HCT116 (cell line): Measurements from ENCODE around the gene POU3F4. TPM values are rescaled to one million over a fixed set of nuclear protein-coding genes. Genes with fewer than 3 reads are reported as not detected.

Source experiments
- ATAC-seq: fragments of 200-7000 bp; cut with Tn5 transposase; 2 replicates; pipeline ENCODE4 v1.9.1; 2020; ENCODE audit warnings: mild to moderate bottlenecking, moderate library complexity
- BruUV-seq: library from RNA; stranded (reverse); fragments of 400-500 nt; replicated peaks from 2 replicates; lab custom pipeline; 2021; lab: Mats Ljungman, UMichigan
- CTCF ChIA-PET: fragments of 300-600 bp; sonication (Branson Sonifier 250); formaldehyde crosslinking; loops from one replicate; lab custom pipeline; 2021; ENCODE audit warnings: antibody characterized with exemption; lab: Charles Lee
- POLR2A ChIA-PET: fragments of 300-600, 350-600 bp; sonication (Branson Sonifier 250); formaldehyde crosslinking; loops from one replicate; lab custom pipeline; 2021; ENCODE audit warnings: antibody characterized with exemption; lab: Charles Lee
- RAD21 ChIA-PET, 2 experiments: fragments of 300-600 bp; sonication (Branson Sonifier 250); formaldehyde crosslinking; loops; one replicate each; lab custom pipeline; 2023; ENCODE audit warnings: low total read pairs in 2 of 2; ENCODE audit not compliant: uncharacterized antibody in 2 of 2, unreplicated experiment in 2 of 2, low non-redundant PET in 1 of 2; lab: Charles Lee
- DNase-seq: peaks from one replicate; pipeline ENCODE4 v3.0.0-alpha.2; 2010; ENCODE audit warnings: low read depth, low spot score
- H2AFZ ChIP-seq: fragments of 200-600 bp; shearing (Covaris generic), sonication (generic); 2 replicates; pipeline ENCODE4 v1.6.1; 2017; ENCODE audit warnings: low read depth, mixed run types, mixed read lengths, antibody characterized with exemption, low read length; ENCODE audit not compliant: poor library complexity, severe bottlenecking
- H3K27ac ChIP-seq: 2 replicates; pipeline ENCODE4 v1.5.1; 2012; ENCODE audit warnings: low read depth, low read length
- H3K27me3 ChIP-seq: fragments of 200-600 bp; sonication (generic); 2 replicates; pipeline ENCODE4 v1.6.1; 2016; ENCODE audit warnings: mixed run types, low read length, mixed read lengths; ENCODE audit not compliant: insufficient read depth
- H3K36me3 ChIP-seq, 2 experiments: fragments of 200-500 bp in 1 of 2; fragments of 200-600 bp in 1 of 2; sonication (Bioruptor generic) in 1 of 2; sonication (generic) in 1 of 2; 2 replicates each; pipeline versions ENCODE4 v1.5.1 to v1.6.1; 2014 to 2016; ENCODE audit warnings: low read length in 2 of 2, inconsistent platforms in 1 of 2, mixed read lengths in 1 of 2, mixed run types in 1 of 2; ENCODE audit not compliant: insufficient read depth in 2 of 2, control insufficient read depth in 1 of 2
- H3K4me1 ChIP-seq, 2 experiments: fragments of 200-600 bp in 1 of 2; sonication (generic) in 1 of 2; 2 replicates each; pipeline versions ENCODE4 v1.5.1 to v1.6.1; 2012 to 2017; ENCODE audit warnings: low read length in 2 of 2, inconsistent platforms in 1 of 2, mild to moderate bottlenecking in 1 of 2, mixed read lengths in 1 of 2, mixed run types in 1 of 2, moderate library complexity in 1 of 2; ENCODE audit not compliant: insufficient read depth in 2 of 2, control insufficient read depth in 1 of 2
- H3K4me2 ChIP-seq: fragments of 200-600 bp; sonication (generic); 2 replicates; pipeline ENCODE4 v1.6.1; 2017; ENCODE audit warnings: mixed run types, low read length, mixed read lengths
- H3K4me3 ChIP-seq, 2 experiments: fragments of 200-600 bp in 1 of 2; sonication (generic) in 1 of 2; replicated peaks in 1 of 2; 2 replicates each; pipeline ENCODE4 v1.5.1; 2011 to 2016; ENCODE audit warnings: low read length in 2 of 2, control low read depth in 1 of 2, low read depth in 1 of 2, mild to moderate bottlenecking in 1 of 2, mixed read lengths in 1 of 2, mixed run types in 1 of 2
- H3K79me2 ChIP-seq: fragments of 200-600 bp; sonication (generic); 2 replicates; pipeline ENCODE4 v1.6.1; 2017; ENCODE audit warnings: mild to moderate bottlenecking, mixed run types, low read length, moderate library complexity, mixed read lengths; ENCODE audit not compliant: insufficient read depth
- H3K9ac ChIP-seq: fragments of 200-600 bp; sonication (generic); 2 replicates; pipeline ENCODE4 v1.6.1; 2016; ENCODE audit warnings: low read length, mixed read lengths
- H3K9me2 ChIP-seq: fragments of 200-600 bp; sonication (generic), shearing (Covaris generic); 2 replicates; pipeline ENCODE4 v1.6.1; 2017; ENCODE audit warnings: mixed run types, mild to moderate bottlenecking, moderate library complexity; ENCODE audit not compliant: insufficient read depth
- H3K9me3 ChIP-seq, 2 experiments: fragments of 200-500 bp in 1 of 2; fragments of 200-600 bp in 1 of 2; sonication (Bioruptor generic) in 1 of 2; sonication (generic) in 1 of 2; 2 replicates each; pipeline ENCODE4 v1.6.1; 2014 to 2017; ENCODE audit warnings: low read length in 2 of 2, mixed read lengths in 2 of 2, inconsistent platforms in 1 of 2, low read depth in 1 of 2, mild to moderate bottlenecking in 1 of 2, mixed run types in 1 of 2, moderate library complexity in 1 of 2; ENCODE audit not compliant: control insufficient read depth in 1 of 2, insufficient read depth in 1 of 2
- H4K20me1 ChIP-seq: fragments of 200-600 bp; sonication (generic), shearing (Covaris generic); 2 replicates; pipeline ENCODE4 v1.6.1; 2017; ENCODE audit warnings: mixed run types, mild to moderate bottlenecking, moderate library complexity; ENCODE audit not compliant: insufficient read depth
- ATF3 ChIP-seq: IDR thresholded peaks from 2 replicates; pipeline ENCODE4 v1.6.1; 2012
- CBX3 ChIP-seq: IDR thresholded peaks from 2 replicates; pipeline ENCODE4 v1.6.1; 2012; ENCODE audit warnings: low read depth
- CEBPB ChIP-seq: IDR thresholded peaks from 2 replicates; pipeline ENCODE4 v1.6.1; 2012; ENCODE audit warnings: low read depth
- CTCF ChIP-seq, 3 experiments: fragments of 200-600 bp in 1 of 3; sonication (generic) in 1 of 3; IDR thresholded peaks in 2 of 3; conservative IDR thresholded peaks in 1 of 3; 2 replicates each; pipeline ENCODE4 v1.5.1; 2012 to 2017; ENCODE audit warnings: low read depth in 2 of 3, low read length in 2 of 3, antibody characterized with exemption in 1 of 3, borderline replicate concordance in 1 of 3, control low read depth in 1 of 3, mild to moderate bottlenecking in 1 of 3, mixed read lengths in 1 of 3, mixed run types in 1 of 3, moderate library complexity in 1 of 3; ENCODE audit not compliant: insufficient read depth in 1 of 3
- ELF1 ChIP-seq: IDR thresholded peaks from 2 replicates; pipeline ENCODE4 v1.6.1; 2012; ENCODE audit warnings: low read depth, borderline replicate concordance
- EZH2phosphoT487 ChIP-seq: fragments of 200-600 bp; IDR thresholded peaks from 2 replicates; pipeline ENCODE4 v1.6.1; 2018; ENCODE audit warnings: antibody characterized with exemption, borderline replicate concordance
- JUND ChIP-seq: IDR thresholded peaks from 2 replicates; pipeline ENCODE4 v1.6.1; 2012
- MAX ChIP-seq: IDR thresholded peaks from 2 replicates; pipeline ENCODE4 v1.6.1; 2012
- POLR2AphosphoS5 ChIP-seq: IDR thresholded peaks from 2 replicates; pipeline ENCODE4 v1.6.1; 2011; ENCODE audit warnings: mild to moderate bottlenecking, low read depth, low read length, moderate library complexity
- RAD21 ChIP-seq: IDR thresholded peaks from 2 replicates; pipeline ENCODE4 v1.6.1; 2012; ENCODE audit warnings: low read depth, mild to moderate bottlenecking
- SIN3A ChIP-seq: IDR thresholded peaks from 2 replicates; pipeline ENCODE4 v1.6.1; 2012; ENCODE audit warnings: low read depth
- SRF ChIP-seq: IDR thresholded peaks from 2 replicates; pipeline ENCODE4 v1.6.1; 2012; ENCODE audit warnings: low read depth
- YY1 ChIP-seq: IDR thresholded peaks from 2 replicates; pipeline ENCODE4 v1.6.1; 2011; ENCODE audit warnings: low read length, low read depth, moderate library complexity, mild to moderate bottlenecking; ENCODE audit not compliant: insufficient replicate concordance; ENCODE audit errors: extremely low read depth
- ZBTB33 ChIP-seq: IDR thresholded peaks from 2 replicates; pipeline ENCODE4 v1.6.1; 2011; ENCODE audit warnings: mild to moderate bottlenecking, low read length, moderate library complexity; ENCODE audit not compliant: insufficient replicate concordance; ENCODE audit errors: extremely low read depth
- ZFX ChIP-seq: fragments of 450-650 bp; IDR thresholded peaks from 2 replicates; pipeline ENCODE4 v1.6.1; 2017
- intact Hi-C: fragments of 100-400 bp; cut with micrococcal nuclease; formaldehyde crosslinking; loops from 2 replicates; pipeline ENCODE4 v1.10.0; 2022
- total RNA-seq: library from RNA; stranded (reverse); gene quantifications from one replicate; pipeline ENCODE4 v1.2.1, GENCODE V29; 2021; ENCODE audit not compliant: unreplicated experiment
- TF ChIP-seq, protein P1 (sequence below): IDR thresholded peaks from 2 replicates; pipeline ENCODE4 v1.6.1; 2012; ENCODE audit warnings: low read depth

Gene POU3F4
- total RNA-seq, 1 experiment from 2014 or later, result not detected

GRCh38 chrX:83510510-83511062, 2.5 kb downstream of the POU3F4 start:
- Histone ChIP-seq H3K79me2 (no peaks in the 10 kb centered on the region), H3K36me3 (no peaks in the 10 kb centered on the region), H3K27me3 (no peaks in the 10 kb centered on the region), H3K9me3 (no peaks in the 10 kb centered on the region), H3K9me2 (no peaks in the 10 kb centered on the region), H2AFZ (no peak overlapping the region), H3K4me3 (no peak overlapping the region), H4K20me1 (no peaks in the 10 kb centered on the region), H3K9ac (no peak overlapping the region), H3K4me1 (no peaks in the 10 kb centered on the region), H3K27ac (no peak overlapping the region), H3K4me2 (no peak overlapping the region)
- BruUV-seq, result no TSS peak
- ChIA-PET POLR2A (no interaction called here), RAD21 (no interaction called here), CTCF (no interaction called here)
- TF ChIP-seq ZFX (no peak), ATF3 (no peak), SIN3A (no peak), ZBTB33 (no peak), SRF (no peak), YY1 (no peak), RAD21 (no peak), CBX3 (no peak), POLR2AphosphoS5 (no peak), EZH2phosphoT487 (no peak), CEBPB (no peak), MAX (no peak), ELF1 (no peak), JUND (no peak), CTCF (IDR thresholded peaks at IDR 0.05 in 2 of 3, conservative IDR thresholded peaks at IDR 0.05 in 1 of 3; ENCODE audit: borderline replicate concordance in 1 of 3, insufficient read depth in 1 of 3, low read depth in 2 of 3, low read length in 2 of 3) (no peak)
- TF ChIP-seq, protein P1, sequence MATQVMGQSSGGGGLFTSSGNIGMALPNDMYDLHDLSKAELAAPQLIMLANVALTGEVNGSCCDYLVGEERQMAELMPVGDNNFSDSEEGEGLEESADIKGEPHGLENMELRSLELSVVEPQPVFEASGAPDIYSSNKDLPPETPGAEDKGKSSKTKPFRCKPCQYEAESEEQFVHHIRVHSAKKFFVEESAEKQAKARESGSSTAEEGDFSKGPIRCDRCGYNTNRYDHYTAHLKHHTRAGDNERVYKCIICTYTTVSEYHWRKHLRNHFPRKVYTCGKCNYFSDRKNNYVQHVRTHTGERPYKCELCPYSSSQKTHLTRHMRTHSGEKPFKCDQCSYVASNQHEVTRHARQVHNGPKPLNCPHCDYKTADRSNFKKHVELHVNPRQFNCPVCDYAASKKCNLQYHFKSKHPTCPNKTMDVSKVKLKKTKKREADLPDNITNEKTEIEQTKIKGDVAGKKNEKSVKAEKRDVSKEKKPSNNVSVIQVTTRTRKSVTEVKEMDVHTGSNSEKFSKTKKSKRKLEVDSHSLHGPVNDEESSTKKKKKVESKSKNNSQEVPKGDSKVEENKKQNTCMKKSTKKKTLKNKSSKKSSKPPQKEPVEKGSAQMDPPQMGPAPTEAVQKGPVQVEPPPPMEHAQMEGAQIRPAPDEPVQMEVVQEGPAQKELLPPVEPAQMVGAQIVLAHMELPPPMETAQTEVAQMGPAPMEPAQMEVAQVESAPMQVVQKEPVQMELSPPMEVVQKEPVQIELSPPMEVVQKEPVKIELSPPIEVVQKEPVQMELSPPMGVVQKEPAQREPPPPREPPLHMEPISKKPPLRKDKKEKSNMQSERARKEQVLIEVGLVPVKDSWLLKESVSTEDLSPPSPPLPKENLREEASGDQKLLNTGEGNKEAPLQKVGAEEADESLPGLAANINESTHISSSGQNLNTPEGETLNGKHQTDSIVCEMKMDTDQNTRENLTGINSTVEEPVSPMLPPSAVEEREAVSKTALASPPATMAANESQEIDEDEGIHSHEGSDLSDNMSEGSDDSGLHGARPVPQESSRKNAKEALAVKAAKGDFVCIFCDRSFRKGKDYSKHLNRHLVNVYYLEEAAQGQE, result no peak
- no peak for DNase-seq
- intact Hi-C loops, result no loop called here
- no peak for ATAC-seq
